ENCODE results near the gene PPP1CB.

DNA sequence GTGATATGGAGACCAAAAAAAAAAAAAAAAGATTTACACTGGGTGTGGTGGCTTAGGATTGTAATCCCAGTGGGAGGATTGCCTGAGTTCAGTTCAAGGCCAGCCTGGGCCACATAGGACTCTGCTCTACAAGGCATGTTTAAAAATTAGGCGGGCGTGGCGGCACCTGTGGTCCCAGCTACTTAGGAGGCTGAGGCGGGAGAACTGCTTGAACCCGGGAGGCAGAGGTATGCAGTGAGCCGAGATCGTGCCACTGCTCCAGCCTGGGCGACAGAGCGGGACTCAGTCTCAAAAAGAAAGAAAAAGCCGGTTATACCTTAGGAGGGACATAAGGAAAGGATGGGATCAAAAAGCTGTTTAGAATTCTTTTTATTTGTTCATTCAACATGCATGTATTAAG, 58.3 kb downstream of the PPP1CB start:
- TF ChIP-seq CTCF (IDR thresholded peaks at IDR 0.05), result no peak
- TF ChIP-seq POLR2A (IDR thresholded peaks at IDR 0.05), result no peak

All from ovary (tissue), 3 donors.